Lower leg skin (tissue), 4 donors: ENCODE results near the gene PIAS4. TPM values are rescaled to one million over a fixed set of nuclear protein-coding genes. Genes with fewer than 3 reads are reported as not detected.

Experiments used
- DNase-seq, 2 donors: peaks; one replicate each; pipeline ENCODE4 v3.0.0-alpha.2; 2019; ENCODE audit warnings: low spot score in 2 of 2
- H3K4me3 ChIP-seq: fragments of 200-600 bp; sonication (generic); 2 replicates; pipeline ENCODE4 v1.5.1; 2017; ENCODE audit warnings: mild to moderate bottlenecking, low read depth; ENCODE audit not compliant: poor library complexity, severe bottlenecking
- CTCF ChIP-seq, 3 donors: fragments of 450-650 bp; IDR thresholded peaks; one replicate each; pipeline ENCODE4 v1.5.1; 2016; ENCODE audit warnings: antibody characterized with exemption in 3 of 3, mild to moderate bottlenecking in 3 of 3, moderate library complexity in 2 of 3
- POLR2A ChIP-seq, 2 donors: fragments of 450-650 bp; IDR thresholded peaks; one replicate each; pipeline ENCODE4 v1.6.1; 2016 to 2017; ENCODE audit warnings: antibody characterized with exemption in 2 of 2, mild to moderate bottlenecking in 1 of 2, moderate library complexity in 1 of 2
- WGBS, 2 donors: methylation state at CpG; one replicate each; pipeline ENCODE4 v1.1.5; 2018; 5-methylcytosine and 5-hydroxymethylcytosine counted together
- intact Hi-C: fragments of 100-400 bp; cut with DNase I; formaldehyde crosslinking; loops from one replicate; pipeline ENCODE4 v1.15.0; 2023; ENCODE audit warnings: low total_unique reads
- total RNA-seq, 4 donors: library from RNA; depleted of rRNA; stranded (reverse); fragments of >200 nt; gene quantifications; one replicate each; pipeline ENCODE4 v1.1.0, GENCODE V29; 2016

The PIAS4 gene
- total RNA-seq, 4 donors from 2014 or later, result 20.8 to 35.1 (median 26.9) TPM

DNA sequence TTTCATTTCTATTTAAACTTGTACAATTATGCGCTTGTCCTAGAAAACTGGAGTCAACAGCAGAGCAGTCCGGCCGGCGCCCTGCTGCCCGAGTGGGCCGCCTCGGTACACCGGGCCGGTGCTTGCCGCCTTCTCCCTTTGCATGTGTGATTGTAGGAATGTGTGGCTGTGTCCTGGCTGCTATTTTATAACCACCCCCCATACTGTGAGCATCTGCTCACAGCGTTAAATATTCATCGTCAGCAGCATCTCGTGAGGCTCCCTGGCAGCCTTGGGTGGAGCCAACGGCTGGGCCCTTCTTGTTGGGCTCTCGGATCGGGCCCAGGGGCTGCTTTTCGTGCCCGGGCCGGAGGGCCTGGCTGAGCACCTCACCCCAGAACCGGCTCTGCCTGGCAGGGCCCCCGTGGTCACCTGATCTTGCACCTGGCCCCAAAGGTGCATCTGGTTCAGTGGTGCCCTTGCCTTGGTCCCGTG lies 10.6 kb downstream of the PIAS4 start:
- no peak overlapping the region for H3K4me3 ChIP-seq
- no peak for DNase-seq
- 84 to 93% methylated on average over 16 to 22 of the region's 22 CpGs for WGBS, 2 donors
- intact Hi-C loops, result no loop called here
- TF ChIP-seq CTCF (IDR thresholded peaks at IDR 0.05), result no peak
- TF ChIP-seq POLR2A (IDR thresholded peaks at IDR 0.05), result no peak

GRCh38 chr19:4018775-4019504 lies 11.4 kb downstream of the PIAS4 start:
- DNase-seq, result no peak
- TF ChIP-seq POLR2A (IDR thresholded peaks at IDR 0.05) (no peak), CTCF (IDR thresholded peaks at IDR 0.05) (no peak)
- intact Hi-C loops, result no loop called here
- WGBS, 2 donors, result 79 to 83% methylated on average over 18 to 19 of the region's 19 CpGs
- H3K4me3 ChIP-seq, result no peak overlapping the region

DNA sequence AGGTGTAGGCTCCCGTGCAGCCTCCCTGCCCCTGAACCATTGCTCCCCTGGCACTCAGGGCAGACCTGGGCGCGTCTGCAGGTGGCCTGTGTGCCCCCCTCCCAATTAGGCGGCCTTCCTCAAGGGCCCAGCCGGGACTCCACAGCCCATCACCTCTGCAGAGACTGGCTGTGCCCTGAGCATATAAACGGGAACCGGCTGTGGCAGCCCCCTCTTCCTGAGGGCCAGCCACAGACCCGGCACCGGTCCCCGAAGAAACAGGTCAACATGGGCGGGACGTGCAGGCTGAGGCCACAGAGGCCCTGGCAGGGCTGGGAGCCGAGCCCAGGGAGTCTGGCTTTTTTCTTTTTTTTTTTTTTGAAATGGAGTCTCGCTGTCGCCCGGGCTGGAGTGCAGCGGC lies 12.0 kb downstream of the PIAS4 start:
- no peak for DNase-seq
- TF ChIP-seq POLR2A (IDR thresholded peaks at IDR 0.05), result no peak
- no peak for TF ChIP-seq CTCF (IDR thresholded peaks at IDR 0.05)
- intact Hi-C loops, result no loop called here
- WGBS, 2 donors, result 38 to 65% methylated on average over 17 of the region's 17 CpGs
- H3K4me3 ChIP-seq, result no peak overlapping the region

DNA sequence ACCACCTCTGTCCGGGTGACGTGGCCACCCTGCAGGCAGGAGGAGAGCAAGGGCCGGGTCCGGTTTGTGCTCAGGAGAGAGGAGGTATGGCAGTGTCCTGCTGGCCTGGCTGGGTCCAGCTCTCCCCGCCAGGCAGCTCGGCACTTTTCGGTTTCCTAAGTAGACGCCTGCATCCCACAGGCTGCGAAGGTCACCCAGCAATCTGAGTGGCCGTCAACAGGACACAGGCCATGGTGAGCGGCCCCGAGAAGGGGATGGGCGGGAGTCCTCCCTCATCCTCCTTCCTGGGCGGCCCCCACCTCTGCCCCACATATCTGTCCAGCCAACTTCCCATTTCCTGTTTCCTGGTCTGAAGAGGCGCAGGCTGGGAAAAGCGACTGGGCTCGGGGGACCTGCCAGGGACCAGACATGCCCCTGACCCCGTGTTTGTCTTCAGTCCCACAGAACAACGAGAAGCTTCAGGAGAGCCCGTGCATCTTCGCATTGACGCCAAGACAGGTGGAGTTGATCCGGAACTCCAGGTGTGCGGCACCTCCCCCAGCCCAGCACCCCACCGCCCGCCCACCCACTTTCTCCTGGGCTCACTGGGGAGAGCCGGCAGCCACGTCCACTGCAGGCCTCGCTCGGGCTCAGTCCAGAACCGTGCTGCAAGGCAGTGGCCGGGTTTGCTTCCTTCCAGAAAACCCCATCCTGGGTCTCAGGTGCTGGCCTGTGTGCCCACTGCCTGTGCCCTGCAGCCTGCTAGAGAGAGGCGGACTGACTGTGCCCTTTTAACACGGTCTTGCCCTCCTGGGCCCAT lies 16.3 kb downstream of the PIAS4 start:
- 76 to 84% methylated on average over 25 to 34 of the region's 34 CpGs for WGBS, 2 donors
- H3K4me3 ChIP-seq, result no peak overlapping the region
- intact Hi-C loops, result no loop called here
- DNase-seq, result no peak
- TF ChIP-seq CTCF (IDR thresholded peaks at IDR 0.05) (no peak), POLR2A (IDR thresholded peaks at IDR 0.05) (no peak)

- intact Hi-C loops, result no loop called here
- no peak overlapping the region for H3K4me3 ChIP-seq
- 67 to 84% methylated on average over 11 of the region's 11 CpGs for WGBS, 2 donors
- TF ChIP-seq CTCF (IDR thresholded peaks at IDR 0.05), result no peak
- no peak for TF ChIP-seq POLR2A (IDR thresholded peaks at IDR 0.05)
- DNase-seq, result no peak
Observed at GRCh38 chr19:4025317-4025716, 17.8 kb downstream of the PIAS4 start.
